ENCODE data around the gene BMP3. TPM values are rescaled to one million over a fixed set of nuclear protein-coding genes. Genes with fewer than 3 reads are reported as not detected.

Gene BMP3
- total RNA-seq, 1 donor from 2014 or later = not detected

- no peaks in the 10 kb centered on the region for H3K9me3 Mint-ChIP-seq (ENCODE audit: unreplicated experiment)
- no peaks in the 10 kb centered on the region for H3K36me3 Mint-ChIP-seq (ENCODE audit: unreplicated experiment)
- H3K4me3 Mint-ChIP-seq (ENCODE audit: unreplicated experiment) = no peak overlapping the region
- DNase-seq (ENCODE audit: extremely low spot score, unreplicated experiment) = no peak
- H3K4me1 Mint-ChIP-seq (ENCODE audit: unreplicated experiment) = no peaks in the 10 kb centered on the region
- no peak for TF ChIP-seq CTCF (IDR thresholded peaks at IDR 0.05)
- no peak overlapping the region for H3K27ac Mint-ChIP-seq (ENCODE audit: unreplicated experiment)
- no peaks in the 10 kb centered on the region for H3K27me3 Mint-ChIP-seq (ENCODE audit: unreplicated experiment)
Observed at GRCh38 chr4:81102107-81102506, 71.6 kb downstream of the BMP3 start.

GRCh38 chr4:81106150-81106549 is 75.6 kb downstream of the BMP3 start:
- H3K27ac Mint-ChIP-seq (ENCODE audit: unreplicated experiment) = no peak overlapping the region
- H3K36me3 Mint-ChIP-seq (ENCODE audit: unreplicated experiment) = no peaks in the 10 kb centered on the region
- no peak overlapping the region for H3K4me3 Mint-ChIP-seq (ENCODE audit: unreplicated experiment)
- no peak for DNase-seq (ENCODE audit: extremely low spot score, unreplicated experiment)
- H3K9me3 Mint-ChIP-seq (ENCODE audit: unreplicated experiment) = no peaks in the 10 kb centered on the region
- no peak for TF ChIP-seq CTCF (IDR thresholded peaks at IDR 0.05)
- no peaks in the 10 kb centered on the region for H3K27me3 Mint-ChIP-seq (ENCODE audit: unreplicated experiment)
- H3K4me1 Mint-ChIP-seq (ENCODE audit: unreplicated experiment) = no peaks in the 10 kb centered on the region

Other genes with a start within 250 kb of the BMP3 start
- not detected in 2 replicates for gene PRKG2, start 184.5 kb downstream of the BMP3 start, total RNA-seq

Data from osteocyte (in vitro differentiated cells).